GM12878 (cell line): ENCODE measurements around the gene LHFPL3.

ENCODE experiments used
- CTCF ChIP-seq, 3 experiments: IDR thresholded peaks in 2 of 3; conservative IDR thresholded peaks in 1 of 3; 2 replicates each; pipeline ENCODE4 v1.5.1; 2011; ENCODE audit warnings: low read depth in 3 of 3, low read length in 3 of 3, mild to moderate bottlenecking in 3 of 3, control low read depth in 2 of 3, moderate library complexity in 2 of 3, inconsistent platforms in 1 of 3, mixed read lengths in 1 of 3; ENCODE audit not compliant: control insufficient read depth in 2 of 3, insufficient read depth in 1 of 3; ENCODE audit errors: extremely low read depth in 1 of 3
- EGR1 ChIP-seq, 2 experiments: IDR thresholded peaks; 1 replicate in 1 of 2; 2 replicates in 1 of 2; pipeline ENCODE4 v1.6.1; 2011 to 2012; ENCODE audit warnings: low read depth in 2 of 2, low read length in 2 of 2, borderline replicate concordance in 1 of 2, mild to moderate bottlenecking in 1 of 2, moderate library complexity in 1 of 2
- ESRRA ChIP-seq: IDR thresholded peaks from 2 replicates; pipeline ENCODE4 v1.6.1; 2012; ENCODE audit warnings: mild to moderate bottlenecking, low read length, improper control_type of control experiment
- FOS ChIP-seq: IDR thresholded peaks from 3 replicates; pipeline ENCODE4 v1.6.1; 2011; ENCODE audit warnings: borderline replicate concordance; ENCODE audit not compliant: insufficient read length; ENCODE audit errors: extremely low read depth
- IRF3 ChIP-seq: fragments of 450-650 bp; IDR thresholded peaks from 2 replicates; pipeline ENCODE4 v1.6.1; 2014; ENCODE audit warnings: mild to moderate bottlenecking
- MAX ChIP-seq: IDR thresholded peaks from 2 replicates; pipeline ENCODE4 v1.6.1; 2012; ENCODE audit warnings: low read depth, low read length, improper control_type of control experiment
- NR2C2 ChIP-seq: IDR thresholded peaks from 2 replicates; pipeline ENCODE4 v1.6.1; 2011; ENCODE audit warnings: borderline replicate concordance, low read depth; ENCODE audit not compliant: control insufficient read depth, insufficient read length
- POLR2A ChIP-seq: IDR thresholded peaks from 2 replicates; pipeline ENCODE4 v1.6.1; 2011; ENCODE audit warnings: low read depth, mild to moderate bottlenecking, low read length
- USF2 ChIP-seq: IDR thresholded peaks from 2 replicates; pipeline ENCODE4 v1.6.1; 2011; ENCODE audit warnings: low read depth, low read length, improper control_type of control experiment, borderline replicate concordance
- WRNIP1 ChIP-seq: IDR thresholded peaks from 2 replicates; pipeline ENCODE4 v1.6.1; 2011; ENCODE audit warnings: low read depth, low read length, improper control_type of control experiment, borderline replicate concordance
- ZBTB4 ChIP-seq: fragments of 450-650 bp; formaldehyde crosslinking; IDR thresholded peaks from 2 replicates; pipeline ENCODE4 v1.4.0; 2022; ENCODE audit warnings: mild to moderate bottlenecking, moderate library complexity

- no peak for TF ChIP-seq ZBTB4 (CRISPR knock-in tag)
- TF ChIP-seq FOS, result no peak
- no peak for TF ChIP-seq MAX
- TF ChIP-seq USF2, result no peak
- no peak for TF ChIP-seq POLR2A
- no peak for TF ChIP-seq NR2C2
- no peak for TF ChIP-seq CTCF (IDR thresholded peaks at IDR 0.05 in 2 of 3, conservative IDR thresholded peaks at IDR 0.05 in 1 of 3; ENCODE audit: control insufficient read depth in 2 of 3, extremely low read depth in 1 of 3, insufficient read depth in 1 of 3, low read depth in 3 of 3, low read length in 3 of 3)
- no peak for TF ChIP-seq EGR1 (IDR thresholded peaks at IDR 0.05; ENCODE audit: borderline replicate concordance in 1 of 2, low read depth in 2 of 2, low read length in 2 of 2)
- no peak for TF ChIP-seq IRF3
- TF ChIP-seq ESRRA, result no peak
- no peak for TF ChIP-seq WRNIP1
Observed at GRCh38 chr7:104843198-104843597, 514.8 kb downstream of the LHFPL3 start.
